Activated T-cell treated with anti-CD3 and anti-CD28 coated beads for 48 hours (primary cell): Measurements from ENCODE around the gene PDPR.
"Not testable (repeated sequence)": the region's sequence is repeated elsewhere in the genome, so short reads cannot be mapped to it uniquely, and the experiment has no call there.

ENCODE experiments used
- DNase-seq: peaks from one replicate; pipeline ENCODE4 v3.0.0-alpha.2; 2020; ENCODE audit warnings: low read depth

Gene PDPR

DNA sequence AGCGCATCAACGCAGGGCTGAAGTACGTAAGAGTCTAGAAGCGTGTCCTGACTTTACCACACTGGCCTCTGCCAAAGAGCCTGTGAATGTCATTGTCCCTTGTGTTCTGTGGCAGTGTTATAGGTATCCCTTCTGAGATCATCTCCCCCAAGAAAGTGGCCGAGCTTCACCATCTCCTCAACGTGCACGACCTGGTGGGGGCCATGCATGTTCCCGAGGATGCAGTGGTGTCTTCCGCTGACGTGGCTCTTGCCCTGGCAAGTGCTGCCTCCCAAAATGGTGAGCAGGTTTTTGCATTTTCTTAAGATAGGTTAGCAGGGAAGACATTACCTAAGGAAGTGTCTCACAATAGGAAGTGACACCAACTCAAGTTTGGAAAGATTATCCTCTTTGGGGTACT lies 14.7 kb downstream of the PDPR start:
- DNase-seq, result not testable (repeated sequence)

DNA sequence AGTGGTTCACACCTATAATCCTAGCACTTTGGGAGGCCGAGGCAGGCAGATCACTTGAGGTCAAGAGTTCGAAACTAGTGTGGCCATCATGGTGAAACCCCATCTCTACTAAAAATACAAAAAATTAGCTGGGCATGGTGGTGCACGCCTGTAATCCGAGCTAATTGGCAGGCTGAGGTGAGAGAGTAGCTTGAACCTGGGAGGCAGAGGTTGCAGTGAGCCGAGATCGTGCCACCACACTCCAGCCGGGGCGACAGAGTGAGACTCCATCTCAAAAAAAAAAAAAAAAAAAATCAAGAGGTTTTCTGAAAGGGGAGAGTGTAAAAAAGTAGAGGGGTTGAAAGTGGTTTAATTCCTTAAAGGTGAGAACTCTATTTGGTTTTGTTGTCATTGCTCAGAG lies 21.7 kb downstream of the PDPR start:
- not testable (repeated sequence) for DNase-seq

DNA sequence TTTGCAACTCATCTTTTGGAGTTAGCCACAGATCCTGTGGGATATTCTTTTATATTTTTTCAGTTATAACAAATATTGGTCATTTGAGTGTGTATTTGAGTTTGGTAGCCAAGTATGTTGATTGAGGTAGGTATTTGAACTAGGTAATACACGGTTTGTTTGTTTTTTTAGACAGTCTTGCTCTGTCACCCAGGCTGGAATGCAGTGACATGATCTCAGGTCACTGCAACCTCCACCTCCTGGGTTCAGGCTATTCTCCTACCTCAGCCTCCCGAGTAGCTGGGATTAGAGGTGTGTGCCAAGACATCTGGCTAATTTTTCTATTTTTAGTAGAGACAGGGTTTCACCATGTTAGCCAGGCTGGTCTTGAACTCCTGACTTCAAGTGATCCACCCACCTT lies 22.5 kb downstream of the PDPR start:
- DNase-seq, result not testable (repeated sequence)

DNA sequence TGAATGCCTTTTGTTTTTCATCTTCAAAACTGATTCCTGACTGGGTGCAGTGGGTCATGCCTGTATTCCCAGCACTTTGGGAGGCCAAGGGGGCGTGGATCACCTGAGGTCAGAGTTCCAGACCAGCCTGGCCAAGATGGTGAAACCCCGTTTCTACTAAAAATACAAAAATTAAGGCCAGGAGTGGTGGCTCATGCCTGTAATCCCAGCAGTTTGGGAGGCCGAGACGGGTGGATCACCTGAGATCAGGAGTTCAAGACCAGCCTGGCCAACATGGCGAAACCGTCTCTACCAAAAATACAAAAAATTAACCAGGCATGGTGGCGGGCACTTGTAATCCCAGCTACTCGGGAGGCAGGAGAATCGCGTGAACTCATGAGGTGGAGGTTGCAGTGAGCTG lies 28.6 kb downstream of the PDPR start:
- DNase-seq, result not testable (repeated sequence)

DNA sequence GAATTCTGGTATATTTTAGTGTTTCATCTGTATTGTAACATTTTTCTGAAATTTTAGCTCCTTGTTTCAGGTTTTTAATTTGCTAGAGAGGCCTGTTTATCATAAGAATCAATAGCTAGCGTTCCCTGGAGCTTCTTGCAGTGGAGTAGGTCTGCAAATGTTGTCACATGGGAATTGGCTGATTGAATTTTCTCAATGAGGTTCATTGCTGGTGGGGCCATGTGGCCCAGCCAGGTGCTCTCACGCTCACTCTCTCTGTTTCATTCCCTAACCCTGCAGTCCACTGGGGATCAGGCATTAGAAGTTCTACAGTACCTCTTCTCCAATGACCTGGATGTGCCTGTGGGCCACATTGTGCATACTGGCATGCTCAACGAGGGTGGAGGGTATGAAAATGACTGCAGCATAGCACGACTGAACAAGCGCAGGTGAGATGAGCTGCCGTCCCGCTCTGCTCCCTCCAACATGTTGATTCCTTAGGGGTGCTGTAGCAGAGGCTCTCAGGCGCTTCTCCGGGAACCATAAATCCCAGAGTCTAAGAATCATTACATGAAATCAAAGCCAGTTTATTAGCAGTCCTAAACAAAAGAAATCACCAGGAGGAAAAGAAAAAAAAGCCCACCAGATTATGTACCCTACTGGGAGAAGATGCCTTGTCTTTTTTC lies 29.2 kb downstream of the PDPR start:
- not testable (repeated sequence) for DNase-seq

DNA sequence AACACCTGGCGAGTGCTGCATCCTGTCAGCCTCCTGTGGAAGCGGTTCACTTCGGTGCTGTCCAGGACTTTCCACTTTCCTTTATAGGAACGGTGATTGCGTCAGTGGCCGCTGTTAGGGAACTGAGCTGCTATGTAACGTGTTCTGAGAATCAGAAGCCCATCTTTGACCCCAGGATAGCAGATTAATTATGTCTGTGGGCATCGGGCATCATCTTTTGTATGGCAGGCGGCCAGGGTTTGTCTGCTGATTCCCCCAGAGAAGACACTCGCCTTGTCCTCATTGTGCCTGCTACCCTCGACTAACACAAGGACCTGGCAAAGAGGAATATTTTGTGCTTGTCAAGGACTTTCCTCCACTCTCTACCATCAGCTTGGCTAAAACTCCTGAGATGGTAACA lies 33.7 kb downstream of the PDPR start:
- not testable (repeated sequence) for DNase-seq

DNA sequence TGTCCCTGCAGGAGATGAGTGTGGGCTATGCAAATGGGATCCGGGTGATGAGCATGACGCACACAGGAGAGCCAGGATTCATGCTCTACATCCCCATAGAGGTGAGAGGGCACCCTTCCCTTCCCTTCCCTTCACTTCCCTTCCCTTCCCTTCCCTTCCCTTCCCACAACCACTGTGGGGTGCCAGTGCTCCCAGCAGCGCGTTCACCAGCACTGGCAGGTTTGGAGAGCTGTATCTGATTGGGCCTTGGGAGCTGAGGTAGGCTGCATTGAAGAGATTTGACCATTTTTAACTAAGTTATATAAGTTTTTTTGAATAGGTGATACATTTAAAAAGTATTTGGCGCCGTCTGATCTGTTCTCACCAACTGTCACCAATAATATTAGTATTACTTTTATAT lies 34.3 kb downstream of the PDPR start:
- DNase-seq, result not testable (repeated sequence)

DNA sequence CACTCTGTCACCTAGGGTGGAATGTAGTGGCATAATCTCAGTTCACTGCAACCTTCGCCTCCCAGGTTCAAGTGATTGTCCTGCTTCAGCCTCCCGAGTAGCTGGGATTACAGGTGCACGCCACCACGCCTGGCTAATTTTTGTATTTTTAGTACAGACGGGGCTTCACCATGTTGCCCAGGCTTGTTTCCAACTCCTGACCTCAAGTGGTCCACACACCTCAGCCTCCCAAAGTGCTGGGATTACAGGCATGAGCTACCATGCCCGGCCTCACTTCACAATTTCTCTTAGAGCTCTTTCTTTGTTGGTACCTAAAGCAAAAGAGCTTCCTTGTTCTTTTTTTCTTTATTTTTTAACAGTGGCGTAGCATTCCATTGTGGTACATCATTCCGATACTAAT lies 35.2 kb downstream of the PDPR start:
- not testable (repeated sequence) for DNase-seq

DNA sequence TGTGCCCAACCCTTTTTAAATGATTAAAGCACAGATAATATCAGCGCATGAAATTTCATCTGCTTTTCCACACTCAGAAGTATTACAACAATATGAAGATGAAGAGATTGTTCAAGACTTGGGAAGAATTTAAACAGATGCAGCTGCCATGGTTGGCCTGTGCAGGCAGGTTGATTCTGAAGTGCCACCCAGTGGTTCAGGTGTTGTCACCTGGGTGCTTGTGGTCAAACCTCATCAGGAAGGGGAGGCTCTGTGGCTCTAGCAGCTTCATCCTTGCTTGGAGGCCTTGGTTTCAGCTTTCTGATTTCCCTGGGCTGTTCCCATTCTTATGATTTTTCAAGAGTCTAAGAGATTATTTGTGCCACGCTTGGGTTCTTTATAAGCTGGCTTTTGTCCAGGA lies 37.3 kb downstream of the PDPR start:
- DNase-seq, result no peak

DNA sequence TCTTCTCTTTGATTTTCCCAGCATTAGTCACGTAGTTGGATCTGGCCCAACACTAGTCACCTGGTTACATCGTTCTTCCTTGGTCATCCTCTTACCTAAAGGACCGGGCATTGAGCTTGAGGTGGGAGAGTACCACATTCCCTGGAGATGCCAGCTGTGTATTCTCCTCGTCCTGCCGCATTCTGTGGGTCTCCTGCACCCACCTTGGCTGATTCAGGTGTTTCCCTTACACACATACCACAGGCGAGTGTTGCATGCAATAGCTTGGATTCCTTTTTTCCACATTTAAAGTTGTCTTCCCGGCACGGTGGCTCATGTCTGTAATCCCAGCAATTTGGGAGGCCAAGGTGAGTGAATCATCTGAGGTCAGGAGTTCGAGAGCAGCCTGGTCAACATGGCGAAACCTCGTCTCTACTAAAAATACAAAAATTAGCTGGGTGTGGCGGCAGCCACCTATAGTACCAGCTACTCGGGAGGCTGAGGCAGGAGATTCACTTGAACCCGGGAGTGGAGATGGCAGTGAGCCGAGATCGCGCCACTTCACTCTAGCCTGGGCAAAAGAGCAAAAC lies 37.9 kb downstream of the PDPR start:
- no peak for DNase-seq

DNA sequence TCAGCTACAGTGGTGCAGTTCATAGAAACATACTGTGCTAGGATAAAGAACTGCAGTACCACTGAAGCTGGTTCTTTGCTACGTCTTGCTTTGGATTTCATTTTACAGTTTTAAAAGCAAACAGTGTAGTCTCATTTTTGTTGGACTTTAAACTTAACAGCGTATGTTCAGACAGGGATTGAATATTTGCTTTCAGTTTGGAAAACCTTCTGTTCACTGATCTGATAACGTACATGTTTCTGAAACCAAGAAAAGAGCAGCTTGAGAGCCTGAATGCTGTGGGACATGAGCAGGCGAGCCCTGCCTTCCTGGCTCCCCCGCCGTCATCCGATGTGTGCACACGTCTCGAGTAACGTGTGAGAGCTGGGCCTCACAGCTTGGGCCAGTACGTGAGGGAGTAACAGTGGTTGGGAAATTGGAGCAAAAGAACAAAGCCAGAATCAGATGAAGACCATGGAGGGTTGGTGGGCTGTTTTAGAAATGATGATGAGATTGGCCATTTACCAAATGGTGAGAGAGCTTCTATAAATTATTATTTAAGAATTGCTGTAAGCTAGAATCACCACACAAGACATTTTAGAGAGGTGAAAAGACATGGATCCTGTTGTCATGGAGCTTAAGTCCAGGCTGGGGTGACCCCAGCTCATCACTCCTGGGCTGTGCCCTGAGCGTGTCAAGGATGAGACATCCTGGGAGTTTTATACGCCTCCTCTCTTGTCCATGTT lies 38.6 kb downstream of the PDPR start:
- no peak for DNase-seq

DNA sequence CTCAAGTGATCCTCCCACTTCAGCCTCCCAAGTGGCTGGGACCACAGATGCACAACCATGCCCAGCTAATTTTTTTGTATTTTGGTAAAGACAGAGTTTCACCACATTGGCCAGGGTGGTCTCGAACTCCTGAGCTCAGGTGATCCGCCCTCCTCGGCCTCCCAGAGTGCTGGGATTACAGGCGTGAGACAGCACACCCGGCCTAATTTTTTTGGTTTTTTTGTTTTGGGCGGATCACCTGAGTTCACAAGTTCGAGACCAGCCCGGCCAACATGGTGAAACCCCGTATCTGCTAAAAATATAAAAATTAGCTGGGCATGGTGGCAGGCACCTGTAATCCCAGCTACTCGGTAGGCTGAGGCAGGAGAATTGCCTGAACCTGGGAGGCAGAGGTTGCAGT lies 40.6 kb downstream of the PDPR start:
- not testable (repeated sequence) for DNase-seq

DNA sequence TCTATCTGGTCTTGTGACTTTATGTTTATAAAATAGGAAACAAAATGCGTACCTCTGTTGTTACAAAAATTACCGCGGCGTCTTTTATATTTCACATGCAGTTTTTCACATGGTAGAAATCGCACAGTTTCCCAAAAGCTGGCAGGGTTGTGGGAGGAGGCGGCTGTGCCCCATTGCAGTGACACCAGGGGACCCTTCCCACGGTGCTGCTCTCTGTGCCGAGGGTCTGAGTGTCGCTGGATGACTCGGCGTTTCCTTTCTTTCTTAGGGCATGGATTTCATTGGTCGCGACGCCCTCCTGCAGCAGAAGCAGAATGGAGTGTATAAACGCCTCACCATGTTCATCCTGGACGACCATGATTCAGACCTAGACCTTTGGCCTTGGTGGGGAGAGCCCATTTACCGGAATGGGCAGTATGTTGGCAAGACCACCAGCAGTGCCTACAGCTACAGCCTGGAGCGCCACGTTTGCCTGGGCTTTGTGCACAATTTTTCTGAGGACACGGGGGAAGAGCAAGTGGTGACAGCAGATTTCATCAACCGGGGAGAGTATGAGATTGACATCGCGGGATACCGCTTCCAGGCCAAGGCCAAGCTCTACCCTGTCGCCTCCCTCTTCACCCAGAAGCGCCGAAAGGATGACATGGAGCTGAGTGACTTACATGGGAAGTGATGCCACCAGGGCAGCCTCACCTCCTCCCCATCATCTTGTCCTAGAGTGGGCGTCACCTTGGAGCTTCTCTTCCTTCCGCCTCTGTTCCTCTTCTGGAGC lies 42.3 kb downstream of the PDPR start:
- no peak for DNase-seq

DNA sequence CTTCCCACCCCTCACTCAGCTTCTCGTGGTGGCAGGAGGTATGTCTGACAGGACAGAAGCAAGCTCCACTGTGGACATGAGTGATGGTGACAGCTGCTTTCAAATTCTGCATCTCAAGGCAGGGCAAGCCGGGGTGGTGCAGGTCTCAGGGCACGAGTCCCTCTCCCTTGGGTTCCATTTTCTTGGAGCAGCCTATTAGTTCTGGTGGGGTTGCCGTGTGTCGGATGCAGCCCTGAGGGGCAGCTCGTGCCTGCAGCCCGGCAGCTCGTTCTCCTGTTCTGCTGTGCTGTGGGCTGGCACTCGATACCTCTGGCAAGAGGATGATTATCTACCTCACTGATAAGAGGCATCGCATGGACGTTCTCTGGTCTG lies 43.0 kb downstream of the PDPR start:
- no peak for DNase-seq

DNA sequence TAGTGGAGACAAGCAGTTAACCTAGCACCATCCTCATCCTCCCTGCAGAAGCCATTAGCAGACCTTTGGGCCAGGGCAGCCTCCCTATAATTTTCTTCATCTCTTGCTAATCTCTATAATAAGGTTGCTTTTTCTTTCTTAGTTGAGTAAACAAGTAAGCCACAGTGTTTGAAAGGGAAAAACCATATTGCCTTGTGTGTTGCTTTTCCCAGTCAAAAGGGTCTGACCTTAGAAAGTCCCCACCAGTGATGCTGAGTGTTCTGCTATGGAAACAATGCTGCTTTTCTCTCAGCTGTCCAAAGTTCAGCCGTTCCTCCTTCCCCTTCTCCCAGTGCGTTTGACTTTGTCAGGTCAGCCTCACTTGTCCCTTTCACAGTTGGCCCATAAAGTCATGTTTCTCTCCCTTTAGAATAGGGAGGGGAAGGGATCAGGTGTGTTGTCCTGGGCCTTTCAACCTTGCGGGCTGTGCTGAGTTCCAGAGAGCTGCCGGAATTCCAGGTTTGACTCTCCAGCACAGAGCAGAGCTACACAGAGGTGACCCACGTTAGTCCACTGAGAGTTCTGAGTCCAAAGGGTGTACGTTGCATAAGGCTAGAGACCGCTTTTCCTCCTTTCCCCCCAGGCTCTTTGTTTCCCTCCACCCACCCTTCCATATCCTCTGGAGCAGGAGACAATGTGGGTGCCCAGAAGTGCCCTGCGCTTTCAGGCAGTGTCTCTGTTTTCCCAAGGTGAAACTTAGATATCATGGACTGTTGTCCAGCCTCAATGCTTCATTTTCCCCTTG lies 43.5 kb downstream of the PDPR start:
- no peak for DNase-seq

DNA sequence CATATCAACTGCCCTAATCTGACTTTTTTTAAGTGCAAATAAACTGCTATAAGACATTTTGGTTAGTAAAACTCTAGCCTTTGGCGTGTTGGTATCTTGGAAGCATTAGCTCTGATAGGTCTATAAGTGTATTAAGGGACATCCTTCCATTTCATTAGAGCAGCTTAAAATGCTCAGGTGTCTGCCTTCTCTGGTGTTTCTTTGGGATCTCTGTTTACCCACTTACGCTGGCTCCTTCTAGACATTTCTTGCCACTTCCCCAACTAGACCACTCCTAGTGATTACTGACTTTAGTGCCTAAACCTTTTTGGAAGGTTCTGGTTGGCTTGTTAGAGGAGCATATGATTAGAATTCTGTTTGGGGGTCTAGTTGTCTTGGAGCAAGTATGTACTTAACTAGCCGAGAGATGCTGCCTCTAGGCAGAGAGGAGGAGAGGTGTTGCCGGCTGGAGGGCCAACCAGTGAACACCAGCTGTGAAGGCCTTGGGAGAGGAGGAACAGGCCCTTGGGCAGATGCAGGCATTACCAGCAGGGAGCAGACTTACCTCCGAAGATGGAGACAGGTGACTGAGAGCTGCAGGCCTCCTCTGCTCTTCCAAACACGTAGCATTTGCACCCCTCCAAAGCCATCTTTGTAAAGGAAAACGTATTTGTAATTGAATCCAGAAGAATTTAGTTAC lies 44.3 kb downstream of the PDPR start:
- DNase-seq, result no peak

DNA sequence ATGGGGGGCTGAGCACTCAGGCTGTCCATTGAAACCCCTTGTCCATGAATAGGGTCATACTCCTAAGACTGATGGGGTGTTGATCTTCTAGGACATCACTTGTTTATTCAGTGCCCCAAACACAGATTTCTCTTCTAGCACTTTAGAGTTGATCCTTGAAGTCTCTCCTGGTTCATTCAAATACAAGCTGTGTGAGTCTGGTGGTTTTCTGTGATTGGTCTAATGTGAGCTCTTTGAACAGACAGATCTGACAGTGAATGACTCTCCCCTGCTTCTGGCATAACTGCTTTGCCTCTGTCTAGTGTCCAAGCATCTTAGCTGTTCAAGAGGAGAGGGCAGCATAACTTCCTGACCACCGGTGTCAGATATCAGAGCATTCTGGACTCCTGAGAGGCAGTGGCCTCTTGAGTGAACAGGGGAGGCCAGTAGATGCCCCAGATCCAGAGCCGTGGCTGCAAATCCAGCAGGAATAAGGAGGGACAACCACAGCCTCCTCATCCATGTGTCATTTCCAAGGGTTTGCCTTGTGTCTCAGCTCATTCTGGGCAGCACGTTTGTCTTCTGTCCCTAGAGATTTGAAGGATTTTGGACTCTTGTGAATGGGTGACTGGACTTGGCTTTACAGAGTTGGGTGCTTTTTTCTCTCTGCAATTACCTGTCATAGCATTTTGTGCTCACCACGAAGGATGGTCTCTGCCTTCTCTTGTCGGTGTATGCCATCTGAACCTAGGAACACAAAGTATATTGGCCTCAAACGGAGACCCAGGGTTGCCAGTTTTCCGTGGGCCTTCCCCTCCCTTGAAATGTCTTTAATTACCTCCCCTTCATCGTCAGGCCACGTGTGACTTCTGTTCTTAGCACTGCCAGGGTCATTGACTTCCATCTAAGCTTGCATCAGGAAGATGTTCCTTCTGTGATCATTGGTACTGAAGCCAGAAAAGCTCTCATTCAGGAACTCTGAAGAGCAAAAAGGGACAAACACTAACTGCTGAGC lies 45.5 kb downstream of the PDPR start:
- no peak for DNase-seq

DNA sequence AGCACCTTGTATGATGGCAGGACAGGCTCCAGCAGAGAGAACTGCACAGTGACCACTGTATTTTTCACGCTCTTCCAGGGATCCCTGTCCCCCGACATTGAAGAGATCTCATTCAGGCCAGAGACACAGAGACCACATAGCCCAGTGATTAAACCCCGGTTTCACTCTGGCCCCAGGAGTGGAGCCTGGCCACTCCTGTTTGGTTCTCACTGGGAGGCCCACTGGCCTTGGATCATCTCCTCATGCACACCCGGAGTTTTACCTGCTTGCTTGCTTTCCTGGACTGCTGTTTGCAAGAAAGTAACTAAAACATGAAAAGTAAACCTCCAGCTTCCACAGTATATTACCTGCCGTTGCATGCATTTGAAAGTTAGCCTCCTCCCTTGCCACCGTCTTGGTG lies 46.3 kb downstream of the PDPR start:
- DNase-seq, result no peak

DNA sequence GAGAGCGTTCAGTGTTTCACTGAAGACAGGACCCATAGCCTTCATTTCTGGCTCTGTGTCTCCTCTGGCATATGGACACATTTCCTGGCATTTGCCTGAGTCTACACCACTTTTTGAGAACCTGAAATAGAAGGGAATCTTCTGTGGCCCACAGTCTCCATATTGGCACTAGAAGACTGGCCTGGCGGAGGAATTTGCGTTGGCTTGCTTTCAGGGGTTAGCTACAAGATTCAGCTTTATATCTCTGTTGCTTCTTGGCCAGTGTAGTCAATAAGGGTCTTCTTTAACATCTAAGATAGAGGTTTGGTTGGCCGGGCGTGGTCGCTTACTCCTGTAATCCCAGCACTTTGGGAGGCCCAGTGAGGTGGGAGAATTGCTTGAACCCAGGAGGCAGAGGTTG lies 46.7 kb downstream of the PDPR start:
- DNase-seq, result no peak

DNA sequence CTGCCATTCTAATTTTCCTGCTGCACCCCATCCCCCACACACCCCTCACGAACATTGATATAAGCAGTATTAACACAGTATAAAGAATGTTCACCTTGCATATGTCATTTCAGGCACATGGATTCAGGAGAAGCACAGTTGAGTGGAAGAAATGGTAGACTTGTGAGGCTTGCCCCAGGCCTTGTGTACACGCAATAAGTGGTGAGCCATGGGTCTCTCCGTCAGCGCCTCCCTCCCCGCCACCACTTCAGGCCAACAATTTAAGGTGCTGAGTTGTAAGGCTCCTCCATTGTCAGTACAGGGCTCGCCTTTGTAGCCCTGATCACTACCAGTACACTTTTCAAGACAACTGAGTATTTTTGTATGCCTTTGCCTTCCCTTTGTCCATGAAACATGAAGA lies 47.2 kb downstream of the PDPR start:
- DNase-seq, result no peak
